Measurements from ENCODE around the gene FARSB.

Gene FARSB

DNA sequence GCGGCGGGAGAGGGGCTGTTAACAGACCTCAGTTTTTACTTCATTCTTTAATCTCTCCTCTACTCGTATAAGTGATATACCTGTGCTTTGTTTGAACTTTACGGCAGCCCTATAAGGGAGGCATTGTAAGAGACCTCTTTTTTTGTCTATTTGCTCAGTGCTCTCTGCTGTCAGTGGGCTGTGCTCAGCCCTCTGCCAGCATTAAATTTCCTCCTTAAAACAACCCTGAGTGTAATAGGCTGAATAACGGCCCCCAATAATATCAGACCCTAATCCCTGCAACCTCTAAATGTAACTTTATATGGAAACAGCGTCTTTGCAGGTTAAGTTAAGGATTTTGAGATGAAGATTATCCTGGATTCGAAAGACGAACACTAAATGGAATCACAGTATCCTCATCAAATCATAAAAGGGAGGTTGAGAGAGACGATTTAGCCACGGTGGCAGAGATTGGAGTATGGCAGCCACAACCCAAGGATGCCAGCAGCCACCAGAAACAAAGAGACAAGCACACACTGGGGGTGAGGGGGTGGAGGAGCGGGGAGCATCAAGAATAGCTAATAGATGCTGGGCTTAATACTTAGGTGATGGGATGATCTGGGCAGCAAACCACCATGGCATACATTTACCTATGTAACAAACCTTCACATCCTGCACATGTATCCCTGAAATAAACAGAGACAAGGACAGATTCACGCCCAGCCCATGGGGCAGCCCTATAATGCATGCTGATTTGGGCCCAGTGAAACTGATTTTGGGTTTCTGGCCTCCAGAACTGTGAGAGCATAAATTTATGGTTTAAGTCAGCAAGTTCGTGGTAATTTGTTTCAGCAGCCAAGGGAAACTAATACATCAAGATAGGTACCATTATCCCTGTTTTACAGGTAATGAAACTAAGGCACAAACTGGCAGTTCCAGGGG is 894 bp upstream of the FARSB start:
- no peak for DNase-seq

- no peak for DNase-seq
Measured at GRCh38 chr2:222653280-222653679, 2.6 kb downstream of the FARSB start.

DNA sequence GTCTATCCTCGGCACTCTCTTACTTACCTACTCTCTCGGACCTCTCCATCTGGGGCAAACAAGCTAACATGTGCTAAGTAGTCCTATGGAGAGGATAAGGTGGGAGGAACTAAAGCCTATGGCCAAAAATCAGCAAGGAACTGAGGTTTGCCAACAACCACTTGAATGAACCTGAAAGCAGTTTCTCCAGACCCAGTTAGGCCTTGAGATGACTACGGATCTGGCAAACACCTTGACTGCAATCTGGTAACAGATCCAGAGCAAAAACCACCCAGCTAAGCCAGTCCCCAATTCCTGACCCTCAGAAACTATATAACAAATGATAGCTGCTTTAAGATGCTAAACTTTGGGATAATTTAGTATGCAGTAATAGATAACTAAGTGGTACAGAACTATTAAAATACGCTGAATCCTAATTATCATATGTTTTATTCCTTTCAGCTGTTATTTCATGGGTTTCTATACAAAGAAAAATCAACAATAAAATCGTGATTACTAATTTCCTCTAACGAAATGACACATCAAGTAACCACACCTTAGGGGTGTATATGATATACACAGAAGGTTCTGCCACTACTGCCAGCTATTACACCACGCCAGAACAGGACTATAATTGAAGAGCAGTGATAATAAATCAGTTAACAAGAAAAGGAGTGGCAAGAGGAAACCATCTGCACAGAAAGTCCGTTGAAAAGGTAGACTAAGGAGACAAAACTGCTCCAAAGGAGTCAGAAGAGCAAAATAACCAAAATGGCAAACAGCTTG is 3.2 kb downstream of the FARSB start:
- no peak for DNase-seq

GRCh38 chr2:222651718-222652418 is 4.0 kb downstream of the FARSB start:
- DNase-seq: no peak

- DNase-seq: no peak
Measured at GRCh38 chr2:222649801-222650200, 6.1 kb downstream of the FARSB start.

GRCh38 chr2:222646008-222646407 is 9.9 kb downstream of the FARSB start:
- DNase-seq: no peak

GRCh38 chr2:222643134-222643533 is 12.8 kb downstream of the FARSB start:
- no peak for DNase-seq

- no peak for DNase-seq
Measured at GRCh38 chr2:222641336-222641735, 14.6 kb downstream of the FARSB start.

- DNase-seq: no peak
Measured at GRCh38 chr2:222637067-222637466, 18.8 kb downstream of the FARSB start.

DNA sequence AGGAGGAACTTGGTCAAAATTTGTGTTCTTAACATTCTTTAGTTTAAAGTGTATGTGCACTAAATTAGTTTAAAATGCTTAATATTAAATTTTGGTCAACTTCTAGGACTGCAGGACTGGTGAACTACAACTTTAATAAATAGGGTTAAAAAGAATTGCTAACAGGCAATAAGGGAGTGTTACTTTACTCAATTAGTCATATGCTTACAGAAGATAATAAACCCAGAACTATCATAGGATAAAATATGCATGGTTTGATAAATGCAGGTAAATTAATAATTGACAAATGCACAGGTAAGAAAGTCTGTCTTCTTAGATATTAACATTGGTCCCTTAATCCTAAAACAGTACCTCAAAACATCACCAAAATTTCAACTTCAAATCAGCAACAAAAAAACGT is 20.6 kb downstream of the FARSB start:
- DNase-seq: no peak

GRCh38 chr2:222627764-222628163 is 28.1 kb downstream of the FARSB start:
- no peak for DNase-seq

DNA sequence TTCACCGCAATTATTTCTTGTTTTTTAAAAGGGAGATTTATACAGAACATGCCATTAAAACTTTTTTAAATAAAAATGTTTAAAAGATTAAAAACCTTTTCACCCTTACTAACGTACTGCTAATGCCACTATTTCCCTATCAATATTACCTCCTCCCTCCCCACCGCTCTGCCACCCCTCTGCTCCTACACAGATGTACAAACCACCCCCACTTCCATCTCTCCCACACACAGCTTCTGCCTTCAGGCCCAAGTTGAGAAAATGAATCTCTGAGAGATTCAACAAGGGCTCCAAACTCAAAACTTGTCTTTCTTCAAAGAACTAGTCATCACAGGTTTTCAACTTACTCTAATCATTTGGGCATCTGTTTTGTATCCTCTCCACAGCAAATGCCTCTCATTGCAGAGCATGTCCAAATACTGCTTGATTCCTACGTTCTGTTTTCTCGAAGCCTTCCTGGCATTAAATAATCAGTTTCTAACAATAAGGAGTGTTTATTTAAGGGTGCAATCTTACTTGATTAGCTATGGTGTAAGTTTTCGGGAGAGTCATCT is 32.1 kb downstream of the FARSB start:
- no peak for DNase-seq

DNA sequence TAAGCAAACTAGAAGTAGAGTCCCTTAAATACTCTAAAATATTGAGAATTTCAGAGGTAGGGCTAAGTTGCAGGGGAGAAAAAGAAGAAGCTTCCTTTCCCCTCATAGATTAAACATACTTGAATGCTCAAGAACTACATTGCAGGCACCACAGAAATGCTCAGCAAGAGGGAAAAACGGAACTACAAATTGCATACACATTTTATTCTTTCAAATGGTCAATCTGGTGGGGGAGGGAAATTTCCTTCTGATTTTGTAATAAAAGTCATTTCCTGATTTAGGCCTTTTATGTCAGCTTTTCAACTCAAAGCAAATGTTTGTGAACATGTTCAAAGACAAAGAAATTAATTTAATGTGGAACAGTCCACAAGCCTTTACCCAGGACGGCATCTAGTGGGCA is 33.0 kb downstream of the FARSB start:
- no peak for DNase-seq

- no peak for DNase-seq
Measured at GRCh38 chr2:222621893-222622292, 34.0 kb downstream of the FARSB start.

- no peak for DNase-seq
Measured at GRCh38 chr2:222615320-222615719, 40.6 kb downstream of the FARSB start.

GRCh38 chr2:222613715-222614331 is 42.1 kb downstream of the FARSB start:
- DNase-seq: peak in 1 of 2 experiments; percentile 60

- DNase-seq: no peak
Measured at GRCh38 chr2:222611684-222612083, 44.2 kb downstream of the FARSB start.

DNA sequence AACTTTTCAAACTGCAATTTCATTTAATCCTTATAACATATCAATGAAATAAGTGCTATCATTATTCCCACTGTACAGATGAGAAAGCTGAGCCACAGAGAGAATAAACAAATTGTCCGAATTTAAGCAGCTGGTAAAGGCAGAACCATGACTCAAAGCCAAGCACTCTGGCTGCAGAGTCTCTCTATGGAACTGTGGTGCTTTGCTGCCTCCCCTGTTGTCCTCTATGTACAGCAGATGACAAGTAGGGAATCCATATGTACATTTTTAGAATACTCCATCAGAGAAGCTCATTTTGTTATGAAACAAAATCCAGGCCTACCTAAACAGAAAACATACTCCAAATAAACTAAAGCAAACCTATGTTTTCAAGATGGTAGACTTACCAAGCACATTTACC is 45.1 kb downstream of the FARSB start:
- DNase-seq: no peak

- DNase-seq: no peak
Measured at GRCh38 chr2:222609381-222609780, 46.5 kb downstream of the FARSB start.

GRCh38 chr2:222608081-222608480 is 47.8 kb downstream of the FARSB start:
- no peak for DNase-seq

- DNase-seq: no peak
Measured at GRCh38 chr2:222606306-222606705, 49.6 kb downstream of the FARSB start.

- no peak for DNase-seq
Measured at GRCh38 chr2:222604749-222605515, 51.0 kb downstream of the FARSB start.

Data from SW 1271 (cell line).